Measurements from ENCODE around the gene INSYN1.

The INSYN1 gene

DNA sequence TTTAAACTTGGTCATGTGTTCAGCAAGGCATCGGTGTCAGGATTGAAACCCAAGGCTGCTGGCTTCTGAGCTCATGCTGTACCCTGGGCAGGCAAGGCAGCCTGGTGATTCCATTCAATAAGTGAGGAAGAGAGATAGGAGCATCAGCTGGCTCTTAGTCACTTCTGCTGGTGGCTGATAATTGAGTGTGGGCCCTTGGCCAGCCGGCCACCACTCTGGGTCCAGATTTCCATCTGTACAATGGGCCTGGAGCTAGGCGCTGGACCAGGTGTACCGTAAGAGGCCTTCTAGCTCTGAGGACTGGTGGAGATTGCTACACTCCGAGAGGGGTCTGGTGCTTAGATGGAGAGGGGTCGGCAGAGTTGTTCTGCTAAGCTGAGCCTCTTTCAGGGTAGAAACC is 64.7 kb downstream of the INSYN1 start:
- no peak for DNase-seq

- DNase-seq = no peak
Observed at GRCh38 chr15:73687351-73687750, 65.8 kb downstream of the INSYN1 start.

GRCh38 chr15:73686781-73687256 is 66.3 kb downstream of the INSYN1 start:
- DNase-seq = no peak

GRCh38 chr15:73685981-73686380 is 67.2 kb downstream of the INSYN1 start:
- DNase-seq = no peak

All from amygdala (tissue), 56 donors.